Gastroesophageal sphincter (tissue), 4 donors: ENCODE data around the gene ZDHHC3. TPM values are rescaled to one million over a fixed set of nuclear protein-coding genes. Genes with fewer than 3 reads are reported as not detected.

Source experiments
- ATAC-seq: fragments of 150-250 bp; one replicate; pipeline ENCODE4 v1.9.1; 2016; ENCODE audit warnings: mild to moderate bottlenecking, moderate library complexity
- H3K27ac ChIP-seq, 4 donors: fragments of 200-600 bp; sonication (generic) in 3 of 4; 1 replicate in 3 of 4; 2 replicates in 1 of 4; pipeline ENCODE4 v1.5.1; 2016 to 2019
- H3K27me3 ChIP-seq: fragments of 200-600 bp; sonication (generic); one replicate; pipeline ENCODE4 v1.5.1; 2019
- H3K36me3 ChIP-seq, 2 donors: fragments of 200-600 bp; sonication (generic); one replicate each; pipeline ENCODE4 v1.5.1; 2019; ENCODE audit warnings: control low read depth in 1 of 2
- H3K4me1 ChIP-seq, 3 donors: fragments of 200-600 bp; sonication (generic); 1 replicate in 2 of 3; 2 replicates in 1 of 3; pipeline ENCODE4 v1.5.1; 2016 to 2019; ENCODE audit warnings: control low read depth in 2 of 3
- H3K4me3 ChIP-seq, 2 donors: fragments of 200-600 bp; sonication (generic); one replicate each; pipeline ENCODE4 v1.5.1; 2019; ENCODE audit warnings: mild to moderate bottlenecking in 1 of 2, moderate library complexity in 1 of 2
- H3K9me3 ChIP-seq, 3 donors: fragments of 200-600 bp; sonication (generic); one replicate each; pipeline ENCODE4 v1.5.1; 2017 to 2019; ENCODE audit warnings: control low read depth in 2 of 3
- CTCF ChIP-seq, 4 experiments: fragments of 200-600 bp in 2 of 4; fragments of 450-650 bp in 2 of 4; sonication (generic) in 1 of 4; IDR thresholded peaks; one replicate each; pipeline ENCODE4 v1.5.1; 2017 to 2019; ENCODE audit warnings: antibody characterized with exemption in 4 of 4, mild to moderate bottlenecking in 2 of 4, moderate library complexity in 2 of 4
- EP300 ChIP-seq: sonication (generic); formaldehyde crosslinking; IDR thresholded peaks from one replicate; pipeline ENCODE4 v1.6.1; 2017; ENCODE audit warnings: antibody characterized with exemption, mild to moderate bottlenecking
- POLR2A ChIP-seq, 2 donors: fragments of 450-650 bp; IDR thresholded peaks; one replicate each; pipeline ENCODE4 v1.6.1; 2017; ENCODE audit warnings: antibody characterized with exemption in 2 of 2, mild to moderate bottlenecking in 2 of 2, moderate library complexity in 1 of 2
- POLR2AphosphoS5 ChIP-seq: sonication (generic); formaldehyde crosslinking; IDR thresholded peaks from one replicate; pipeline ENCODE4 v1.6.1; 2017; ENCODE audit warnings: antibody characterized with exemption
- WGBS, 2 donors: methylation state at CpG; one replicate each; pipeline ENCODE4 v1.1.5; 2018; ENCODE audit warnings: low coverage in 1 of 2; 5-methylcytosine and 5-hydroxymethylcytosine counted together
- total RNA-seq, 4 donors: library from RNA; depleted of rRNA; stranded (reverse); fragments of >200 nt; gene quantifications; one replicate each; pipeline ENCODE4 v1.1.0, GENCODE V29; 2016

Gene ZDHHC3, protein sequence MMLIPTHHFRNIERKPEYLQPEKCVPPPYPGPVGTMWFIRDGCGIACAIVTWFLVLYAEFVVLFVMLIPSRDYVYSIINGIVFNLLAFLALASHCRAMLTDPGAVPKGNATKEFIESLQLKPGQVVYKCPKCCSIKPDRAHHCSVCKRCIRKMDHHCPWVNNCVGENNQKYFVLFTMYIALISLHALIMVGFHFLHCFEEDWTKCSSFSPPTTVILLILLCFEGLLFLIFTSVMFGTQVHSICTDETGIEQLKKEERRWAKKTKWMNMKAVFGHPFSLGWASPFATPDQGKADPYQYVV
- total RNA-seq, result 10 to 100 TPM; 66.6 to 91.2 (median 78.5) TPM

- H3K4me3 ChIP-seq, result peak within 1 kb of the TSS; percentile 73 to 90
- H3K27ac ChIP-seq, result peak within 1 kb of the TSS; percentile 68 to 95 (median 88)
- peaks cover 0 to 51% (median 18%) of the 10 kb centered on the region in 3 donors for H3K4me1 ChIP-seq
- H3K36me3 ChIP-seq, result no peaks in the 10 kb centered on the region
- H3K27me3 ChIP-seq, result no peaks in the 10 kb centered on the region
- ATAC-seq, result peak; percentile 91
- TF ChIP-seq EP300 (no peak), CTCF (IDR thresholded peaks at IDR 0.05) (peak in 1 of 4 experiments; percentile 44), POLR2A (IDR thresholded peaks at IDR 0.05) (peak; percentile 69 to 71), POLR2AphosphoS5 (peak; percentile 78)
- 0% methylated on average over 5 to 7 of the region's 82 CpGs for WGBS, 2 donors
- no peaks in the 10 kb centered on the region for H3K9me3 ChIP-seq
Observed at GRCh38 chr3:44976002-44976815, at the start of gene ZDHHC3, which contains the start of gene EXOSC7. Gene ZDHHC3, minus strand, starts transcription at chr3:44976174. Its CDS starts 16,738 bp downstream, at chr3:44959436. Gene EXOSC7, plus strand, starts transcription at chr3:44976244. Its CDS starts 34 bp downstream, at chr3:44976278.

- Histone ChIP-seq H3K27ac (peak overlapping the region in 3 of 4 donors; percentile 77 to 81 (median 80)), H3K4me1 (peaks cover 3 to 66% (median 49%) of the 10 kb centered on the region in 3 donors), H3K9me3 (no peaks in the 10 kb centered on the region), H3K36me3 (no peaks in the 10 kb centered on the region), H3K27me3 (no peaks in the 10 kb centered on the region), H3K4me3 (no peak overlapping the region)
- WGBS, 2 donors, result 48 to 67% methylated on average over 3 to 5 of the region's 6 CpGs
- TF ChIP-seq POLR2AphosphoS5 (no peak), EP300 (no peak), POLR2A (IDR thresholded peaks at IDR 0.05) (no peak), CTCF (IDR thresholded peaks at IDR 0.05) (no peak)
- ATAC-seq, result no peak
Observed at GRCh38 chr3:45024542-45025255, 48.7 kb upstream of the ZDHHC3 start.

GRCh38 chr3:45023675-45024074 is 47.7 kb upstream of the ZDHHC3 start:
- Histone ChIP-seq H3K4me3 (no peak overlapping the region), H3K36me3 (no peaks in the 10 kb centered on the region), H3K27me3 (no peaks in the 10 kb centered on the region), H3K9me3 (no peaks in the 10 kb centered on the region), H3K4me1 (peaks cover 3 to 56% (median 40%) of the 10 kb centered on the region in 3 donors), H3K27ac (no peak overlapping the region)
- no peak for ATAC-seq
- TF ChIP-seq EP300 (no peak), POLR2A (IDR thresholded peaks at IDR 0.05) (no peak), POLR2AphosphoS5 (no peak), CTCF (IDR thresholded peaks at IDR 0.05) (no peak)
- 83% methylated on average over 1 to 3 of the region's 3 CpGs for WGBS, 2 donors

- Histone ChIP-seq H3K4me3 (no peak overlapping the region), H3K36me3 (no peaks in the 10 kb centered on the region), H3K4me1 (peaks cover 3 to 46% (median 22%) of the 10 kb centered on the region in 3 donors), H3K27ac (peak overlapping the region in 3 of 4 donors; percentile 13 to 56 (median 48)), H3K27me3 (no peaks in the 10 kb centered on the region), H3K9me3 (no peaks in the 10 kb centered on the region)
- ATAC-seq, result peak; percentile 85
- WGBS, 2 donors, result 51 to 73% methylated on average over 7 to 8 of the region's 12 CpGs
- TF ChIP-seq POLR2AphosphoS5, result no peak
- TF ChIP-seq EP300, result no peak
- no peak for TF ChIP-seq POLR2A (IDR thresholded peaks at IDR 0.05)
- TF ChIP-seq CTCF (IDR thresholded peaks at IDR 0.05), result no peak
Observed at GRCh38 chr3:45021524-45022297, 45.7 kb upstream of the ZDHHC3 start.
